ENCODE measurements around the gene CEP89.

GRCh38 chr19:32852216-32852615, 119.5 kb downstream of the CEP89 start:
- TF ChIP-seq CTCF (IDR thresholded peaks at IDR 0.05) (no peak), ZNF317 (CRISPR knock-in tag; IDR thresholded peaks at IDR 0.05; ENCODE audit: borderline replicate concordance, low read depth) (no peak)
